Panc1 (cell line): ENCODE results near the gene NGB. TPM values are rescaled to one million over a fixed set of nuclear protein-coding genes. Genes with fewer than 3 reads are reported as not detected.

Source experiments
- ATAC-seq: fragments of 200-7000 bp; cut with Tn5 transposase; 2 replicates; pipeline ENCODE4 v1.9.1; 2020; ENCODE audit warnings: mild to moderate bottlenecking, moderate library complexity
- BruUV-seq: library from RNA; stranded (reverse); fragments of 400-500 nt; replicated peaks from 2 replicates; lab custom pipeline; 2021; lab: Mats Ljungman, UMichigan
- CTCF ChIA-PET: fragments of 300-600 bp; sonication (Branson Sonifier 250); formaldehyde crosslinking; loops from one replicate; lab custom pipeline; 2022; ENCODE audit warnings: antibody characterized with exemption; lab: Charles Lee
- POLR2A ChIA-PET: fragments of 300-600 bp; sonication (Branson Sonifier 250); formaldehyde crosslinking; loops from one replicate; lab custom pipeline; 2022; ENCODE audit warnings: antibody characterized with exemption; lab: Charles Lee
- DNase-seq: peaks from one replicate; pipeline ENCODE4 v3.0.0-alpha.2; 2010; ENCODE audit warnings: low read depth, low spot score
- H3K27ac ChIP-seq: 2 replicates; pipeline ENCODE4 v1.5.1; 2011; ENCODE audit warnings: mild to moderate bottlenecking, low read length, inconsistent platforms
- H3K27me3 ChIP-seq: fragments of 200-500 bp; sonication (Bioruptor generic); 2 replicates; pipeline ENCODE4 v1.6.0; 2014; ENCODE audit warnings: low read length, inconsistent platforms; ENCODE audit not compliant: control insufficient read depth, insufficient read depth
- H3K36me3 ChIP-seq: fragments of 200-500 bp; sonication (Bioruptor generic); 2 replicates; pipeline ENCODE4 v1.5.1; 2014; ENCODE audit warnings: inconsistent platforms, mild to moderate bottlenecking, low read length, moderate library complexity; ENCODE audit not compliant: control insufficient read depth, insufficient read depth
- H3K4me1 ChIP-seq: 2 replicates; pipeline ENCODE4 v1.5.1; 2011; ENCODE audit warnings: inconsistent platforms, mild to moderate bottlenecking, low read length, moderate library complexity; ENCODE audit not compliant: control insufficient read depth, insufficient read depth
- H3K4me3 ChIP-seq, 2 experiments: 2 replicates each; pipeline ENCODE4 v1.5.1; 2011 to 2012; ENCODE audit warnings: low read depth in 2 of 2, low read length in 2 of 2, mild to moderate bottlenecking in 2 of 2, inconsistent platforms in 1 of 2, moderate library complexity in 1 of 2
- H3K9me3 ChIP-seq: fragments of 200-500 bp; sonication (Bioruptor generic); 2 replicates; pipeline ENCODE4 v1.5.1; 2014; ENCODE audit warnings: low read depth, mild to moderate bottlenecking, inconsistent platforms, low read length, moderate library complexity; ENCODE audit not compliant: control insufficient read depth, insufficient read depth
- CTCF ChIP-seq: fragments of 450-650 bp; IDR thresholded peaks from 2 replicates; pipeline ENCODE4 v1.5.1; 2017; ENCODE audit warnings: mild to moderate bottlenecking
- POLR2AphosphoS5 ChIP-seq: IDR thresholded peaks from 2 replicates; pipeline ENCODE4 v1.6.1; 2012; ENCODE audit warnings: mild to moderate bottlenecking, low read depth, low read length, moderate library complexity
- SIN3A ChIP-seq: IDR thresholded peaks from 2 replicates; pipeline ENCODE4 v1.6.1; 2012; ENCODE audit warnings: low read depth, mild to moderate bottlenecking, low read length, moderate library complexity, borderline replicate concordance; ENCODE audit not compliant: insufficient read depth
- TCF7L2 ChIP-seq: IDR thresholded peaks from 2 replicates; pipeline ENCODE4 v1.6.1; 2011; ENCODE audit warnings: mild to moderate bottlenecking, low read depth, low read length, inconsistent platforms
- in situ Hi-C: cut with HindIII; loops from 2 replicates; pipeline ENCODE4 v1.10.0; 2016; ENCODE audit warnings: low sequenced_read_pairs, low pct_unique_long_range_greater_than_20kb
- intact Hi-C: fragments of 100-400 bp; cut with micrococcal nuclease; formaldehyde crosslinking; loops from one replicate; pipeline ENCODE4 v1.10.0; 2022; ENCODE audit not compliant: unreplicated experiment
- total RNA-seq: library from RNA; stranded (reverse); gene quantifications from one replicate; pipeline ENCODE4 v1.2.1, GENCODE V29; 2021; ENCODE audit not compliant: unreplicated experiment
- TF ChIP-seq, protein P1 (sequence below), 2 experiments: IDR thresholded peaks; 2 replicates each; pipeline ENCODE4 v1.6.1; 2011 to 2012; ENCODE audit warnings: low read depth in 2 of 2, control low read depth in 1 of 2, low read length in 1 of 2, mild to moderate bottlenecking in 1 of 2, moderate library complexity in 1 of 2; ENCODE audit not compliant: insufficient read depth in 1 of 2

Gene NGB
- total RNA-seq, 1 experiment from 2014 or later, result not detected

GRCh38 chr14:77251870-77252269 is 19.1 kb downstream of the NGB start:
- Histone ChIP-seq H3K36me3 (no peaks in the 10 kb centered on the region), H3K4me3 (no peak overlapping the region), H3K9me3 (no peaks in the 10 kb centered on the region), H3K27ac (no peak overlapping the region), H3K27me3 (no peaks in the 10 kb centered on the region), H3K4me1 (no peaks in the 10 kb centered on the region)
- no TSS peak for BruUV-seq
- no peak for TF ChIP-seq TCF7L2
- TF ChIP-seq CTCF, result no peak
- no peak for TF ChIP-seq POLR2AphosphoS5
- no peak for TF ChIP-seq SIN3A
- TF ChIP-seq, protein P1, sequence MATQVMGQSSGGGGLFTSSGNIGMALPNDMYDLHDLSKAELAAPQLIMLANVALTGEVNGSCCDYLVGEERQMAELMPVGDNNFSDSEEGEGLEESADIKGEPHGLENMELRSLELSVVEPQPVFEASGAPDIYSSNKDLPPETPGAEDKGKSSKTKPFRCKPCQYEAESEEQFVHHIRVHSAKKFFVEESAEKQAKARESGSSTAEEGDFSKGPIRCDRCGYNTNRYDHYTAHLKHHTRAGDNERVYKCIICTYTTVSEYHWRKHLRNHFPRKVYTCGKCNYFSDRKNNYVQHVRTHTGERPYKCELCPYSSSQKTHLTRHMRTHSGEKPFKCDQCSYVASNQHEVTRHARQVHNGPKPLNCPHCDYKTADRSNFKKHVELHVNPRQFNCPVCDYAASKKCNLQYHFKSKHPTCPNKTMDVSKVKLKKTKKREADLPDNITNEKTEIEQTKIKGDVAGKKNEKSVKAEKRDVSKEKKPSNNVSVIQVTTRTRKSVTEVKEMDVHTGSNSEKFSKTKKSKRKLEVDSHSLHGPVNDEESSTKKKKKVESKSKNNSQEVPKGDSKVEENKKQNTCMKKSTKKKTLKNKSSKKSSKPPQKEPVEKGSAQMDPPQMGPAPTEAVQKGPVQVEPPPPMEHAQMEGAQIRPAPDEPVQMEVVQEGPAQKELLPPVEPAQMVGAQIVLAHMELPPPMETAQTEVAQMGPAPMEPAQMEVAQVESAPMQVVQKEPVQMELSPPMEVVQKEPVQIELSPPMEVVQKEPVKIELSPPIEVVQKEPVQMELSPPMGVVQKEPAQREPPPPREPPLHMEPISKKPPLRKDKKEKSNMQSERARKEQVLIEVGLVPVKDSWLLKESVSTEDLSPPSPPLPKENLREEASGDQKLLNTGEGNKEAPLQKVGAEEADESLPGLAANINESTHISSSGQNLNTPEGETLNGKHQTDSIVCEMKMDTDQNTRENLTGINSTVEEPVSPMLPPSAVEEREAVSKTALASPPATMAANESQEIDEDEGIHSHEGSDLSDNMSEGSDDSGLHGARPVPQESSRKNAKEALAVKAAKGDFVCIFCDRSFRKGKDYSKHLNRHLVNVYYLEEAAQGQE (IDR thresholded peaks at IDR 0.05; ENCODE audit: insufficient read depth in 1 of 2, low read depth in 2 of 2, low read length in 1 of 2), result no peak
- DNase-seq, result no peak
- no peak for ATAC-seq
- intact Hi-C loops, result no loop called here
- in situ Hi-C loops, result no loop called here
- ChIA-PET POLR2A (no interaction called here), CTCF (no interaction called here)

- DNase-seq, result no peak
- Histone ChIP-seq H3K27ac (no peak overlapping the region), H3K4me3 (no peak overlapping the region), H3K9me3 (no peaks in the 10 kb centered on the region), H3K4me1 (no peaks in the 10 kb centered on the region), H3K36me3 (no peaks in the 10 kb centered on the region), H3K27me3 (no peaks in the 10 kb centered on the region)
- ChIA-PET POLR2A (no interaction called here), CTCF (no interaction called here)
- no TSS peak for BruUV-seq
- TF ChIP-seq SIN3A (no peak), POLR2AphosphoS5 (no peak), TCF7L2 (no peak), CTCF (no peak)
- TF ChIP-seq, protein P1 (IDR thresholded peaks at IDR 0.05; ENCODE audit: insufficient read depth in 1 of 2, low read depth in 2 of 2, low read length in 1 of 2), result no peak
- in situ Hi-C loops (no loop called here), intact Hi-C loops (no loop called here)
- ATAC-seq, result no peak
Measured at GRCh38 chr14:77250927-77251326, 20.1 kb downstream of the NGB start.
